HG03159 (cell line): ENCODE data around the gene USP17L12.
"Not testable (repeated sequence)": the region's sequence is repeated elsewhere in the genome, so short reads cannot be mapped to it uniquely, and the experiment has no call there.

Experiments
- ATAC-seq: cut with Tn5 transposase; IDR thresholded peaks from one replicate; pipeline ENCODE4 v1.9.1; 2021; ENCODE audit warnings: mild to moderate bottlenecking, moderate library complexity; ENCODE audit not compliant: unreplicated experiment

Gene USP17L12

GRCh38 chr4:9219852-9220251, at the start of gene USP17L12:
Gene USP17L12 (plus strand): TSS chr4:9220152. CDS start chr4:9220152, 0 bp downstream.
- ATAC-seq = not testable (repeated sequence)

GRCh38 chr4:9210357-9210756, 9.6 kb upstream of the USP17L12 start, which contains the start of gene USP17L10:
Gene USP17L10 (plus strand): TSS chr4:9210657. CDS start chr4:9210657, 0 bp downstream.
- ATAC-seq = not testable (repeated sequence)

- not testable (repeated sequence) for ATAC-seq
Observed at GRCh38 chr4:9214701-9215100, 5.3 kb upstream of the USP17L12 start.

GRCh38 chr4:9215105-9215504, 4.8 kb upstream of the USP17L12 start, which contains the start of gene USP17L11:
Gene USP17L11 (plus strand): TSS chr4:9215405. CDS start chr4:9215405, 0 bp downstream.
- ATAC-seq = not testable (repeated sequence)

- not testable (repeated sequence) for ATAC-seq
Observed at GRCh38 chr4:9224596-9224995, 4.6 kb downstream of the USP17L12 start, which contains the start of gene USP17L13. Gene USP17L13 (plus strand): TSS chr4:9224896. CDS start chr4:9224896, 0 bp downstream.

- not testable (repeated sequence) for ATAC-seq
Observed at GRCh38 chr4:9230249-9230648, 10.3 kb downstream of the USP17L12 start.

GRCh38 chr4:9234085-9234484, 14.1 kb downstream of the USP17L12 start, which contains the start of gene USP17L15:
Gene USP17L15 (plus strand): TSS chr4:9234385. CDS start chr4:9234385, 0 bp downstream.
- not testable (repeated sequence) for ATAC-seq

GRCh38 chr4:9238461-9238860, 18.5 kb downstream of the USP17L12 start:
- not testable (repeated sequence) for ATAC-seq

GRCh38 chr4:9243579-9243978, 23.6 kb downstream of the USP17L12 start, which contains the start of gene USP17L17:
Gene USP17L17 (plus strand): TSS chr4:9243879. CDS start chr4:9243879, 0 bp downstream.
- ATAC-seq = not testable (repeated sequence)

- ATAC-seq = not testable (repeated sequence)
Observed at GRCh38 chr4:9247953-9248680, 28.2 kb downstream of the USP17L12 start, which contains the start of gene USP17L18. Gene USP17L18 (plus strand): TSS chr4:9248630. CDS start chr4:9248630, 0 bp downstream.

- not testable (repeated sequence) for ATAC-seq
Observed at GRCh38 chr4:9253078-9253477, 33.1 kb downstream of the USP17L12 start, which contains the start of gene USP17L19. Gene USP17L19 (plus strand): TSS chr4:9253378. CDS start chr4:9253378, 0 bp downstream.

- not testable (repeated sequence) for ATAC-seq
Observed at GRCh38 chr4:9257824-9258223, 37.9 kb downstream of the USP17L12 start, which contains the start of gene USP17L20. Gene USP17L20 (plus strand): TSS chr4:9258124. CDS start chr4:9258124, 0 bp downstream.

GRCh38 chr4:9262572-9262971, 42.6 kb downstream of the USP17L12 start, which contains the start of gene USP17L21:
Gene USP17L21 (plus strand): TSS chr4:9262872. CDS start chr4:9262872, 0 bp downstream.
- ATAC-seq = not testable (repeated sequence)

- not testable (repeated sequence) for ATAC-seq
Observed at GRCh38 chr4:9267319-9267718, 47.4 kb downstream of the USP17L12 start, which contains the start of gene USP17L22. Gene USP17L22 (plus strand): TSS chr4:9267619. CDS start chr4:9267619, 0 bp downstream.
